Liver (tissue), 9 donors: Measurements from ENCODE around the gene EIF2AK3. TPM values are rescaled to one million over a fixed set of nuclear protein-coding genes. Genes with fewer than 3 reads are reported as not detected.

ENCODE experiments used
- DNase-seq: peaks from one replicate; pipeline ENCODE4 v3.0.0-alpha.2; 2017; ENCODE audit warnings: low spot score
- H3K27ac ChIP-seq, 2 donors: one replicate each; pipeline ENCODE4 v1.7.0; 2013; ENCODE audit warnings: inconsistent platforms in 2 of 2, low read length in 2 of 2, control low read depth in 1 of 2, low read depth in 1 of 2, mild to moderate bottlenecking in 1 of 2
- H3K27me3 ChIP-seq, 4 donors: one replicate each; pipeline versions ENCODE4 v1.6.1 to v1.7.0; 2013; ENCODE audit warnings: low read length in 3 of 4, inconsistent platforms in 1 of 4, mild to moderate bottlenecking in 1 of 4, moderate library complexity in 1 of 4; ENCODE audit not compliant: control insufficient read depth in 4 of 4, insufficient read depth in 4 of 4
- H3K36me3 ChIP-seq, 4 donors: one replicate each; pipeline versions ENCODE4 v1.6.1 to v1.7.0; 2013; ENCODE audit warnings: low read length in 3 of 4, mild to moderate bottlenecking in 3 of 4, low read depth in 1 of 4, moderate library complexity in 1 of 4; ENCODE audit not compliant: control insufficient read depth in 4 of 4, insufficient read depth in 3 of 4
- H3K4me1 ChIP-seq, 4 donors: one replicate each; pipeline versions ENCODE4 v1.6.1 to v1.7.0; 2013; ENCODE audit warnings: low read length in 3 of 4, mild to moderate bottlenecking in 3 of 4, moderate library complexity in 1 of 4; ENCODE audit not compliant: control insufficient read depth in 4 of 4, insufficient read depth in 4 of 4
- H3K4me3 ChIP-seq, 3 donors: one replicate each; pipeline versions ENCODE4 v1.6.1 to v1.7.0; 2013; ENCODE audit warnings: low read length in 3 of 3, control low read depth in 1 of 3, low read depth in 1 of 3, mild to moderate bottlenecking in 1 of 3
- H3K9ac ChIP-seq, 2 donors: one replicate each; pipeline ENCODE4 v1.7.0; 2013; ENCODE audit warnings: low read length in 2 of 2, mild to moderate bottlenecking in 2 of 2, moderate library complexity in 2 of 2, control low read depth in 1 of 2, low read depth in 1 of 2
- H3K9me3 ChIP-seq, 4 donors: one replicate each; pipeline versions ENCODE4 v1.6.1 to v1.7.0; 2013; ENCODE audit warnings: low read length in 3 of 4; ENCODE audit not compliant: control insufficient read depth in 4 of 4
- ATF3 ChIP-seq: IDR thresholded peaks from 2 replicates; pipeline ENCODE4 v1.6.1; 2016; ENCODE audit warnings: antibody characterized with exemption
- CTCF ChIP-seq: fragments of 150-350 bp; IDR thresholded peaks from 2 replicates; pipeline ENCODE4 v1.5.1; 2017; ENCODE audit warnings: improper control_type of control experiment, low read depth, low read length; ENCODE audit not compliant: missing input control
- FOXA1 ChIP-seq: IDR thresholded peaks from 2 replicates; pipeline ENCODE4 v1.6.1; 2016; ENCODE audit warnings: antibody characterized with exemption
- FOXA2 ChIP-seq: IDR thresholded peaks from 2 replicates; pipeline ENCODE4 v1.6.1; 2016; ENCODE audit warnings: antibody characterized with exemption
- GABPA ChIP-seq, 2 donors: IDR thresholded peaks in 1 of 2; conservative IDR thresholded peaks in 1 of 2; 2 replicates each; pipeline ENCODE4 v1.6.1; 2016; ENCODE audit warnings: antibody characterized with exemption in 2 of 2, mild to moderate bottlenecking in 1 of 2, moderate library complexity in 1 of 2
- HNF4A ChIP-seq, 2 donors: conservative IDR thresholded peaks; 2 replicates each; pipeline ENCODE4 v1.6.1; 2016; ENCODE audit warnings: antibody characterized with exemption in 2 of 2, mild to moderate bottlenecking in 2 of 2
- MAX ChIP-seq: IDR thresholded peaks from 2 replicates; pipeline ENCODE4 v1.6.1; 2016; ENCODE audit warnings: antibody characterized with exemption
- NR2F2 ChIP-seq: IDR thresholded peaks from 2 replicates; pipeline ENCODE4 v1.6.1; 2016; ENCODE audit warnings: antibody characterized with exemption
- RAD21 ChIP-seq, 2 donors: IDR thresholded peaks; 2 replicates each; pipeline ENCODE4 v1.6.1; 2016; ENCODE audit warnings: antibody characterized with exemption in 2 of 2, mild to moderate bottlenecking in 2 of 2
- REST ChIP-seq: IDR thresholded peaks from 2 replicates; pipeline ENCODE4 v1.6.1; 2016; ENCODE audit warnings: antibody characterized with exemption, mild to moderate bottlenecking
- RXRA ChIP-seq, 2 donors: IDR thresholded peaks; 2 replicates each; pipeline ENCODE4 v1.6.1; 2017 to 2018; ENCODE audit warnings: antibody characterized with exemption in 2 of 2, mild to moderate bottlenecking in 1 of 2
- YY1 ChIP-seq: IDR thresholded peaks from 2 replicates; pipeline ENCODE4 v1.6.1; 2016; ENCODE audit warnings: antibody characterized with exemption, mild to moderate bottlenecking
- ZBTB33 ChIP-seq: IDR thresholded peaks from 2 replicates; pipeline ENCODE4 v1.6.1; 2016; ENCODE audit warnings: antibody characterized with exemption
- WGBS: extraction: QIAGEN DNeasy Blood & Tissue Kit; methylation state at CpG from one replicate; pipeline ENCODE4 v1.1.7; 2013; 5-methylcytosine and 5-hydroxymethylcytosine counted together
- polyA plus RNA-seq, 2 donors: library from polyadenylated mRNA; stranded (reverse) in 1 of 2; unstranded in 1 of 2; fragments of 200-250 nt in 1 of 2; fragments of >200 nt in 1 of 2; fragmentation: Nextera tagmentation in 1 of 2; extraction: Ambion mirVana in 1 of 2; gene quantifications; one replicate each; pipeline versions ENCODE4 v1.2.1 to v1.2.3, GENCODE V29; 2013 to 2015
- total RNA-seq, 2 donors: library from RNA; depleted of rRNA; stranded (reverse); fragments of >200 nt; gene quantifications; one replicate each; pipeline ENCODE4 v1.2.3, GENCODE V29; 2014
- donor health status: healthy.
- donor health status: healthy.
- donor health status: healthy.
- donor health status: healthy.
- donor health status: healthy.

The EIF2AK3 gene
- total and polyA plus RNA-seq, 4 donors: 2.9 to 31.5 (median 9.2) TPM

- TF ChIP-seq REST: no peak
- no peak for TF ChIP-seq FOXA1
Measured at GRCh38 chr2:88556026-88556425, 71.2 kb downstream of the EIF2AK3 start (continued).

GRCh38 chr2:88554189-88554588 lies 73.1 kb downstream of the EIF2AK3 start:
- H3K36me3 ChIP-seq: peaks cover 0 to 22% (median 14%) of the 10 kb centered on the region in 4 donors
- TF ChIP-seq FOXA2 (no peak), RAD21 (IDR thresholded peaks at IDR 0.05) (peak in 1 of 2 donors; percentile 42), CTCF (peak; percentile 2), YY1 (no peak), FOXA1 (no peak), ATF3 (no peak), RXRA (IDR thresholded peaks at IDR 0.05) (no peak)
- no peak overlapping the region for H3K4me3 ChIP-seq
- WGBS: 94% methylated on average over 5 of the region's 5 CpGs
- H3K9me3 ChIP-seq: no peaks in the 10 kb centered on the region
- H3K9ac ChIP-seq: no peak overlapping the region
- H3K27ac ChIP-seq: no peak overlapping the region
- DNase-seq: no peak
- H3K4me1 ChIP-seq: no peaks in the 10 kb centered on the region
- peaks cover 0 to 4% (median 0%) of the 10 kb centered on the region in 4 donors for H3K27me3 ChIP-seq

GRCh38 chr2:88549616-88550292 lies 77.5 kb downstream of the EIF2AK3 start:
- 18% methylated on average over 36 of the region's 36 CpGs for WGBS
- H3K27ac ChIP-seq: no peak overlapping the region
- H3K36me3 ChIP-seq: peaks cover 0 to 2% (median 0%) of the 10 kb centered on the region in 4 donors
- no peaks in the 10 kb centered on the region for H3K4me1 ChIP-seq
- H3K9ac ChIP-seq: no peak overlapping the region
- peaks cover 0 to 4% (median 0%) of the 10 kb centered on the region in 4 donors for H3K27me3 ChIP-seq
- no peak for DNase-seq
- H3K9me3 ChIP-seq: no peaks in the 10 kb centered on the region
- H3K4me3 ChIP-seq: no peak overlapping the region
- TF ChIP-seq RXRA (IDR thresholded peaks at IDR 0.05): no peak
- TF ChIP-seq NR2F2: no peak
- no peak for TF ChIP-seq ATF3
- no peak for TF ChIP-seq FOXA1
- no peak for TF ChIP-seq CTCF
- no peak for TF ChIP-seq FOXA2
- TF ChIP-seq HNF4A (conservative IDR thresholded peaks at IDR 0.05): no peak
- TF ChIP-seq GABPA (IDR thresholded peaks at IDR 0.05 in 1 of 2, conservative IDR thresholded peaks at IDR 0.05 in 1 of 2): no peak
- TF ChIP-seq ZBTB33: no peak
- TF ChIP-seq REST: no peak
- TF ChIP-seq MAX: no peak
